DOHH2 (cell line): ENCODE data around the gene TM4SF4.

Source experiments
- H3F3A ChIP-seq: fragments of 200-600 bp; sonication (generic), shearing (Covaris generic); 2 replicates; pipeline ENCODE4 v1.6.0; 2016; ENCODE audit warnings: antibody characterized with exemption, mild to moderate bottlenecking; ENCODE audit not compliant: control insufficient read depth, insufficient read depth
- H3K27ac ChIP-seq: fragments of 200-600 bp; sonication (generic); 2 replicates; pipeline ENCODE4 v1.5.1; 2014; ENCODE audit warnings: low read depth, mild to moderate bottlenecking, low read length, moderate library complexity
- H3K27me3 ChIP-seq: fragments of 200-600 bp; sonication (generic); 2 replicates; pipeline ENCODE4 v1.6.1; 2014; ENCODE audit warnings: mild to moderate bottlenecking, low read length, mixed read lengths; ENCODE audit not compliant: control insufficient read depth
- H3K36me3 ChIP-seq: fragments of 200-600 bp; sonication (generic); 2 replicates; pipeline ENCODE4 v1.6.1; 2014; ENCODE audit warnings: mild to moderate bottlenecking, low read length, moderate library complexity, mixed read lengths; ENCODE audit not compliant: control insufficient read depth
- H3K4me1 ChIP-seq: fragments of 200-600 bp; sonication (generic); 2 replicates; pipeline ENCODE4 v1.6.1; 2014; ENCODE audit warnings: mild to moderate bottlenecking, low read length, mixed read lengths; ENCODE audit not compliant: control insufficient read depth
- H3K4me2 ChIP-seq: fragments of 200-600 bp; sonication (generic); 2 replicates; pipeline ENCODE4 v1.6.0; 2014; ENCODE audit warnings: mild to moderate bottlenecking, low read length, moderate library complexity
- H3K4me3 ChIP-seq: fragments of 200-600 bp; sonication (generic); 2 replicates; pipeline ENCODE4 v1.5.1; 2014; ENCODE audit warnings: mild to moderate bottlenecking, low read length, mixed read lengths
- H3K79me2 ChIP-seq: fragments of 200-600 bp; sonication (generic); 2 replicates; pipeline ENCODE4 v1.6.1; 2014; ENCODE audit warnings: mild to moderate bottlenecking, low read length, mixed read lengths; ENCODE audit not compliant: control insufficient read depth
- H3K9me2 ChIP-seq: fragments of 200-600 bp; sonication (generic); replicated peaks from 2 replicates; pipeline ENCODE4 v1.6.1; 2014; ENCODE audit warnings: mild to moderate bottlenecking, low read length, mixed read lengths; ENCODE audit not compliant: control insufficient read depth
- H3K9me3 ChIP-seq: fragments of 200-600 bp; sonication (generic); 2 replicates; pipeline ENCODE4 v1.6.1; 2014; ENCODE audit warnings: antibody characterized with exemption, low read length, mixed read lengths; ENCODE audit not compliant: control insufficient read depth, insufficient read depth
- H4K20me1 ChIP-seq: fragments of 200-600 bp; sonication (generic); 2 replicates; pipeline ENCODE4 v1.6.0; 2014; ENCODE audit warnings: low read depth, mild to moderate bottlenecking, antibody characterized with exemption, low read length, moderate library complexity; ENCODE audit not compliant: control insufficient read depth, insufficient read depth
- EZH2phosphoT487 ChIP-seq: fragments of 200-600 bp; sonication (generic); IDR thresholded peaks from 2 replicates; pipeline ENCODE4 v1.6.1; 2017; ENCODE audit warnings: borderline replicate concordance, mild to moderate bottlenecking, antibody characterized with exemption, low read length, moderate library complexity, mixed read lengths
- TF ChIP-seq, protein P1 (sequence below): fragments of 200-600 bp; sonication (generic); IDR thresholded peaks from one replicate; pipeline ENCODE4 v1.5.1; 2014; ENCODE audit warnings: antibody characterized with exemption, mild to moderate bottlenecking, low read depth, low read length; ENCODE audit not compliant: poor library complexity, severe bottlenecking

TM4SF4 gene

DNA sequence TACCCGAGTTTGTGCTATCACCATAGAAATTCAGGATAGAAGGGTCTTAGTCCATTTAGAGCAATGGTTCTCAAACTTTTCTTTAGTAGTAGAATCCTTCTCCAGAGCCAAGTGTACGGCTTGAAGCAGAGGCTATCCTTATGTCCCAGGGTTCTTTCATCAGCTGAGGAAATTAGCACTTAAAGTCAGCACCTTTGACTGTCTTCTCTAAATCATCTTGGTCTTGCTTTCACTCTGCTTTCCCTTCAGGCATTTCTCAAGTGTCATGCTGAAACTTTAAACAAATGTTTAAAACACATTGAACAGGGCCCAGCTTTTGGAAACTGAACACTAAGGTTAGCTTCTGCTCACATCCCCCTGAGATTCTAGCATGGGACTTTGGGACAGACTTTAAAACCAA, 78.2 kb downstream of the TM4SF4 start:
- Histone ChIP-seq H3F3A (no peaks in the 10 kb centered on the region), H3K27ac (no peak overlapping the region), H3K9me3 (no peaks in the 10 kb centered on the region), H3K4me3 (no peak overlapping the region), H3K4me2 (no peak overlapping the region), H4K20me1 (no peaks in the 10 kb centered on the region), H3K9me2 (no peaks in the 10 kb centered on the region), H3K36me3 (no peaks in the 10 kb centered on the region), H3K4me1 (no peaks in the 10 kb centered on the region), H3K27me3 (no peaks in the 10 kb centered on the region; the same call in 1 of the 2 replicates), H3K79me2 (no peaks in the 10 kb centered on the region)
- TF ChIP-seq, protein P1, sequence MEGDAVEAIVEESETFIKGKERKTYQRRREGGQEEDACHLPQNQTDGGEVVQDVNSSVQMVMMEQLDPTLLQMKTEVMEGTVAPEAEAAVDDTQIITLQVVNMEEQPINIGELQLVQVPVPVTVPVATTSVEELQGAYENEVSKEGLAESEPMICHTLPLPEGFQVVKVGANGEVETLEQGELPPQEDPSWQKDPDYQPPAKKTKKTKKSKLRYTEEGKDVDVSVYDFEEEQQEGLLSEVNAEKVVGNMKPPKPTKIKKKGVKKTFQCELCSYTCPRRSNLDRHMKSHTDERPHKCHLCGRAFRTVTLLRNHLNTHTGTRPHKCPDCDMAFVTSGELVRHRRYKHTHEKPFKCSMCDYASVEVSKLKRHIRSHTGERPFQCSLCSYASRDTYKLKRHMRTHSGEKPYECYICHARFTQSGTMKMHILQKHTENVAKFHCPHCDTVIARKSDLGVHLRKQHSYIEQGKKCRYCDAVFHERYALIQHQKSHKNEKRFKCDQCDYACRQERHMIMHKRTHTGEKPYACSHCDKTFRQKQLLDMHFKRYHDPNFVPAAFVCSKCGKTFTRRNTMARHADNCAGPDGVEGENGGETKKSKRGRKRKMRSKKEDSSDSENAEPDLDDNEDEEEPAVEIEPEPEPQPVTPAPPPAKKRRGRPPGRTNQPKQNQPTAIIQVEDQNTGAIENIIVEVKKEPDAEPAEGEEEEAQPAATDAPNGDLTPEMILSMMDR, result no peak
- TF ChIP-seq EZH2phosphoT487, result no peak
